Measurements from ENCODE around the gene RRP9. TPM values are rescaled to one million over a fixed set of nuclear protein-coding genes. Genes with fewer than 3 reads are reported as not detected.
"Not testable (repeated sequence)": the region's sequence is repeated elsewhere in the genome, so short reads cannot be mapped to it uniquely, and the experiment has no call there.

Gene RRP9
- total RNA-seq, 1 donor from 2014 or later = 8.2 TPM

- DNase-seq (no peak), ATAC-seq (no peak)
- intact Hi-C loops (cut with micrococcal nuclease) = no loop called here
Measured at GRCh38 chr3:51930439-51930838, 11.3 kb downstream of the RRP9 start.

GRCh38 chr3:51929420-51930003 lies 12.2 kb downstream of the RRP9 start:
- intact Hi-C loops (cut with micrococcal nuclease) = no loop called here
- ATAC-seq (peak; percentile 24), DNase-seq (no peak)

- intact Hi-C loops (cut with micrococcal nuclease); DNase-seq; ATAC-seq: not testable (repeated sequence)
Measured at GRCh38 chr3:51928981-51929380, 12.7 kb downstream of the RRP9 start.

- intact Hi-C loops (cut with micrococcal nuclease) = no loop called here
- ATAC-seq (no peak), DNase-seq (no peak)
Measured at GRCh38 chr3:51928438-51928837, 13.3 kb downstream of the RRP9 start.

GRCh38 chr3:51927061-51927977 lies 14.4 kb downstream of the RRP9 start:
- DNase-seq (no peak), ATAC-seq (no peak)
- intact Hi-C loops (cut with micrococcal nuclease) = no loop called here

GRCh38 chr3:51921081-51921578 lies 20.6 kb downstream of the RRP9 start:
- intact Hi-C loops (cut with micrococcal nuclease) = no loop called here
- DNase-seq (no peak), ATAC-seq (no peak)

- intact Hi-C loops (cut with micrococcal nuclease) = no loop called here
- no peak for ATAC-seq
- no peak for DNase-seq
Measured at GRCh38 chr3:51916418-51916817, 25.3 kb downstream of the RRP9 start.

- ATAC-seq = no peak
- DNase-seq = no peak
- intact Hi-C loops (cut with micrococcal nuclease) = no loop called here
Measured at GRCh38 chr3:51908026-51908425, 33.7 kb downstream of the RRP9 start.

GRCh38 chr3:51904034-51904823 lies 37.5 kb downstream of the RRP9 start:
- ATAC-seq (no peak), DNase-seq (no peak)
- intact Hi-C loops (cut with micrococcal nuclease) = no loop called here

GRCh38 chr3:51902361-51902760 lies 39.3 kb downstream of the RRP9 start:
- DNase-seq; intact Hi-C loops (cut with micrococcal nuclease); ATAC-seq: not testable (repeated sequence)

- DNase-seq; intact Hi-C loops (cut with micrococcal nuclease); ATAC-seq: not testable (repeated sequence)
Measured at GRCh38 chr3:51900043-51900442, 41.7 kb downstream of the RRP9 start.

- intact Hi-C loops (cut with micrococcal nuclease) = no loop called here
- DNase-seq (no peak), ATAC-seq (no peak)
Measured at GRCh38 chr3:51897391-51897790, 44.3 kb downstream of the RRP9 start.

GRCh38 chr3:51896607-51897305 lies 44.9 kb downstream of the RRP9 start:
- ATAC-seq (no peak), DNase-seq (no peak)
- intact Hi-C loops (cut with micrococcal nuclease) = no loop called here

- intact Hi-C loops (cut with micrococcal nuclease) = no loop called here
- ATAC-seq (no peak), DNase-seq (no peak)
Measured at GRCh38 chr3:51894939-51895338, 46.8 kb downstream of the RRP9 start.

- intact Hi-C loops (cut with micrococcal nuclease) = no loop called here
- ATAC-seq = no peak
- no peak for DNase-seq
Measured at GRCh38 chr3:51894391-51894790, 47.3 kb downstream of the RRP9 start.

GRCh38 chr3:51891242-51892039 lies 50.3 kb downstream of the RRP9 start:
- no peak for DNase-seq
- no peak for ATAC-seq
- intact Hi-C loops (cut with micrococcal nuclease) = no loop called here

GRCh38 chr3:51888463-51889105 lies 53.1 kb downstream of the RRP9 start:
- ATAC-seq = no peak
- no peak for DNase-seq
- intact Hi-C loops (cut with micrococcal nuclease) = no loop called here

- ATAC-seq (no peak), DNase-seq (no peak)
- intact Hi-C loops (cut with micrococcal nuclease) = no loop called here
Measured at GRCh38 chr3:51887620-51888019, 54.1 kb downstream of the RRP9 start.

All from left ventricle myocardium superior (tissue), 1 donor.